NCI-H2227 (cell line): Measurements from ENCODE around the gene GALNT12.

Experiments
- DNase-seq: peaks from one replicate; lab custom pipeline; 2025; ENCODE audit not compliant: unreplicated experiment; lab: John Stamatoyannopoulos, UW

GALNT12 gene

DNA sequence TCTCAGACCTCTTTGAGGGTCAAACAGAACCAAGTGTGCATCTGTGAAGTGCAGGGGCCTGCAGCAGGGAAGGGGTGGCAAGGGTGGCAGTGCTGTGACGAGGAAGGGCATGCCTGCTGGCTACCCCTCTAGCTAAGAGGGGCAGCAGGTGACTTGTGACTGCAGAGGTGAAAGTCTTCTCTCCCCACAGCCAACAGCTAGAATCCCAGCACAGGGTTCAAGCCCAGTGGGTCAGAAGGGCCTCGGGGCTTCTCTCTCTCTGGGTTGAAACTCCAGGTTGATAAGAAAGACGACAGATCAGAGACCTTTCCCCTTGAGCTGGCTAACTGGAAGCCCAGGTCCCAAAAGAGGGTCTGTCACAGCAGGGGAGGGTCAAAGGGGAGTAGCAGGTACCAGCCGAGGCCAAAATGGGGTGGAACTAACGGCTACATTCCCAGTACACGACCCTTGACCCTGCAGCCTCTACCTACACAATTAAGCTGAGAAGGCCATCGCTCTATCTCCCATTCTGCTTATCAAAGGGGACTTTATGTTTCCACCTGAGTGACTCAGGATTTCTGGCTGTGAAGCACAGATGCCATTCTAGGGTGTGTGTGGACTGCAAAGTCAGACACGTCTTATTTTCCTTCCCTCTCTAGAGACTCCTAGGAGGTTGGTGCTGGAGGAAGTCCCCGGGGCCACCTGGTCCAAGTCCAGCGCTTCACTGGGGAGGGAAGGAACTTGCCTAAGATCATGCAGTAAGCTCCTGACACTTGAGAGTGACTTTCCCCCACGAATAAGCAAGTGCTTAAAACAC, 25.7 kb upstream of the GALNT12 start:
- no peak for DNase-seq

DNA sequence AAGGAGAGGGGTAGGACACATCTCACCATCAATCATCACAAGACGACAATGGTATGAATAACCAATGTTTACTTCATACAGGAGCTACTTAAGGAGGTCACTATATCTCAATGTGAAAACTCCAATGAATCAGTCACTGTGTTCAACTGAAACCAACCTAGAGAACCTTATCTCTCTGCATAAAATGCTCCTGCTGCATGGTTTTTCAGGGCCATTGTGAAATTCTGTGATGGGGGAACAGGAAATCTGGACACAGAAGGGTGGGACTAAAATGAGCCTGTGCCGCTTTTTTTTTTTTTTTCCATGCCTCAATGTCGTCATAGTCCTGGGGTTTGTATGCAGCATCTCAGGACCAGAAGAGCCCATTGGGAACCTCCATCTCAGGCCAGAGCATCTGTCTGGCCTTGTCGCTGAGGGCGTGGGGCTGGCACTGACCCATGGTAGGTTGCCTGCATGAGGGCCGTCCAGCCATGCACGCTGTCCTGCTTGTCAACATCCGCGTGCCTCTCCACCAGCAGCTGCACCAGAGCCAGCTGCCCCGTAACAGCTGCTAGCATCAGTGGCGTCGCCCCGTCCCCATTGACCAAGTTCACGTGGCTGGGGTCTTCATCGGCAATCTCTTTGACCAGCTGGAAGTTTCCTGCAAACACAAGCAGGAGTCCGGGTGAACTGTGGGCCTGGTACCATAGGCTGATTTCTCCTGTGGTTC, 23.8 kb upstream of the GALNT12 start:
- no peak for DNase-seq

DNA sequence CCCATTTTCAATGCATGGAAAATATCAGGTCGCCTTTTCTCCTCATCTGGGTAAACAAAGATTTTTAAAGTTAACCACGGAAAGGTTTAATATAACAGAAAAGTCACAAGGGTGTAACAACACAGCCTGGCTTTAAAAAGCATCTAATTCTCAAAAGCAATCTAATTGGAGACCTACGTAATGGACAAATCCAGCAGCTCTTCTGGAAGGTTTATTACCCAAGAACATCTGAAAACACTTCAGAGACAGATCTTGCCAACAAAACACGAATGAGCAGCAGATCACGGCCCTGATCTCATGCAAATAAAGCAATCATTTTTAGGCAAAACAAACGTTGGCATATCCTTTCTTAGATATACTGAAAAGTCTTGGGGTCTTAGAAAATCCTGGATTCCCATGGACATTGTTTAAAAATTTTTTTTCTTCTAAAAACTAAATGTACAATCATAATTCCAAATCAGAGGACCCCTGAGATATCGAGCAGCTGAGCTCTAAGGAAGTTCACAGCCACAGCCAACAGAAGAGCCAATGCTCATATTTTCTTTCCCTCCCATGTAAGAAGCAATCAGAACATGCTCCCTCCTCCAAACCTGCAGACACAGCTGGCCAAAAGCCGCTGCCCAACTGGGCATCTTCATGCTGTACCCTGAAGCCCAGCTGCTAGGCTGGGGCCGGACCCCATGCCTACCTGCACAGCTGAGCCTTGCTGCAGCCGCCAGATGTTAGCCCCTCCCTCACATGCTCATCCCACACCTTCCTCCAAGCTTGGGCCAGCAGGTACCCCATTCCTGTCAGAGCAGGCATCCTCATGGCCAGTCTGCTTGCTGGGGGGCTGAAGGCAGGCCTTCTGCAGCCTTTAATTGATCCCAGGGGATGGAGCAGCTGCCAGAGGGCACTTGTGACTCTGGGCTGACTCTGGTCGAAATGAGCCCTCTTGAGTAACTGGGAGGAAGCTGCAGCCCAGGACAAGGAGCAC, 22.4 kb upstream of the GALNT12 start:
- no peak for DNase-seq

DNA sequence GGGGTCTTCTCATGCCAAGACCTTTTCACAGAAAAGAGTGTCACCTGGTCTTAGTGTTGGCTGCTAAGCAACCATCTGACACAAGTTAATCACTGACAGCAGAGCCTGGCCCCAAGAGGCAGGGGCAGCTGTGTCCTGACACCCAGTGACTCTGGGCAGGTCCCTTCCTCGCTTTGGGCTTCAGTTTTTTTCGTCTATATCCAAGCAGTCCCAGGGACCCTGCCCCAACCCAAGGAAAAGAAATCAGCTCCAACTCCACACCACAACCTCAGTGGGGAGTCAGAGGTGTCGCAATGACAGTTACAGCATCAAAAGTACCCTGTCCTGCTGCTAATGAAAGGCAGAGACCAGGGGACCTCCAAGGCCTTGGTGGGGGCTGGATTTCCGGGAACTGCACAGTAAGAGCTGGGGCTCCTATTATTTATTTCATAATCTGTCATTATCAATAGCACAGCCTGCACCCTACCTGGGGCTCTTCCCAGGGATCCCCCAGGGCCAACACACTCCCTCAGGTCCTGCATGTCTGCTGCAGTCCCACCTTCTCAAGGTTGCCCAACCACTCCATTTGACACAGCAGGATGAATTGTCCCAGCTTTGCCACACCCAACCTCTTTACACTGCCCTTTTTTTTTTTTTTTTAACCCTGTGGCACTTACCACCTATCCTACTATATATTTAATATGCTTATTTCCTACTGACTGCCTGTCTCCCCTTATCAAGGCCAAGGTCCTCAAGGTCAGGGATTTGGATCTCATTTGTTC, 20.5 kb upstream of the GALNT12 start:
- no peak for DNase-seq

DNA sequence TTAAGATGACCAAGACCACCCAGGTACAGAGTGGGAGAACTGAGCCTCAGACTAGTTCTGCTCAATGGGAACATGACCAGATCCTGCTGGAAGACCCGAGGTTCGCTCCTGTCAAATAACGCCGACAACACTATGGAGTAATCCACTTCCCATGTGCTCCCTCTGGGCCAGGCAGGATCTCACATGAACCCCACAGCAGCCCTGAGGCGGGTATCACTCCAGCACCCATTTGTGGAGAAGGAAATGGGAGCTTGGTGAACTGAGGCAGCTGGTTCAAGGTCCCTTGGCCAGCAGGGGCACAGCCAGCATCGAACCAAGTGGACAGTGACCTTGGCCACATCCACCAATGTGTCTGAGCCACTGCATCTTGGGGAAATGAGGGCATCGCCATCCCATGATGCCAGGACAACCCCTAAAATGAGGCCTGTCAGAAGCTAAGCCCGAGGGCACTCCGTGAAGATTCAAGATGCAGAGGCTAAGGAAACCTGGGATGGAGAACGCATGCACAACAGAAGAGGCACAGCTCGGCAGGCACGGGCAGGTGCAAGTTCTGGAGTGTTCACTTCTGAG, 19.6 kb upstream of the GALNT12 start:
- DNase-seq, result no peak

DNA sequence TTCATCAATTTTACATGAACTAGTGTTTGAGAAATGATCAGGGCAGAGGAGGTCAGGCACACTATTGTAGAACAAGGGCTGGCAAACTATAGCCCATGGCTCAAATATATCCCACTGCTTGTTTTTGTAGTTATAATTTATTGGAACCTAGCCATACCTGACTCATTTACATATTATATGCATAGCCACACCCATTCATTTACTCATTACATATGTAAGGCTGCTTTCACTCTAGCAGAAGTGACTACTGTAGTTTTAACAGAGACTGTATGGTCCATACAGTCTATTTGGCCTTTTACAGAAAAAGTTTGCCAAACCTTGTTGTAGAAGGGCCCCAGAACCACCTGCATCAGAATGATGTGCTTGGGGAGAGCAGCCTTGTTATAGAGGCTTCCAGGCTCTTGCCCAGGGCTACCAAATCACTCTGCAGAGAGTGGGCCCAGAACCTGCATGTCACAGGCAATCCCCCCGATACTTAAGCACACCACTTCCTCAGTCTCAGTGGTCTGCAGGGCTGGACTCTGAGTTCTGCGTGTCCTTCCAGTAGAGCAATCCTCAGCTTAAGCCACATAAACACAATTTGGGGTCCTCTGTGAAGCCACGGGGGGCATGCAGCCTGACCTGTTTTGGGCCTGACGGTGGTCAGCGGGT, 17.9 kb upstream of the GALNT12 start:
- no peak for DNase-seq

DNA sequence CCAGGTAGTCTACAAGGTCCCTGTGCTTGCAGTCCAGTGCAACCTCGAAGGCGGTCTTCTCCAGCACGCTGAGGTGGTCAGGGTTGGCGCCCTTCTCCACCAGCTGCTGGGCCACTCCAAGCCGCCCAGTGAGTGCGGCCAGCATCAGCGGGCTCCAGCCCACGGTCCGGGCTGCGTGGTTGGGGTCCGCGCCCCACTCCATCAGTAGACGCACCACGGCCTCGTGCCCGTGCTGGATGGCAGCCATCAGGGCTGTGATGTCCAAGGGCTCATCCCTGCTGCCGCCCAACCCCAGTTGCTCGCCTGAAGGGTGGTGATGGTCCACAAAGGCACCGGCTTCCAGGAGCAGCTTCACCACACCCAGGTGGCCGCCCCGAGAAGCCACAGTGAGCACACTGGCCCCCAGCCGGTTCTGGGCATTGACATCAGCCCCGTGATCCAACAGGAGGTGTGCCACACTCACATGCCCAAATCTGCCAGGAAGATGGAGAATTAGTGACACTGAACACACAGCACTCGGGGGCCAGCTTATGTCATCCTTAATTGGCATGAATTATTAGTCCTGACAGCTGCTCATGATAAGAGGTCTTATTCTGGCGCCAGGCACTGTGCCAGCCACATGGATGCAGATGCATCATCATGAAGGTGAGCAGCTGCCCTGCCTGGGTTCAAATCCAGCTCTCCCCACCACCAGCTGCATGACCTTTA, 17.2 kb upstream of the GALNT12 start:
- no peak for DNase-seq

DNA sequence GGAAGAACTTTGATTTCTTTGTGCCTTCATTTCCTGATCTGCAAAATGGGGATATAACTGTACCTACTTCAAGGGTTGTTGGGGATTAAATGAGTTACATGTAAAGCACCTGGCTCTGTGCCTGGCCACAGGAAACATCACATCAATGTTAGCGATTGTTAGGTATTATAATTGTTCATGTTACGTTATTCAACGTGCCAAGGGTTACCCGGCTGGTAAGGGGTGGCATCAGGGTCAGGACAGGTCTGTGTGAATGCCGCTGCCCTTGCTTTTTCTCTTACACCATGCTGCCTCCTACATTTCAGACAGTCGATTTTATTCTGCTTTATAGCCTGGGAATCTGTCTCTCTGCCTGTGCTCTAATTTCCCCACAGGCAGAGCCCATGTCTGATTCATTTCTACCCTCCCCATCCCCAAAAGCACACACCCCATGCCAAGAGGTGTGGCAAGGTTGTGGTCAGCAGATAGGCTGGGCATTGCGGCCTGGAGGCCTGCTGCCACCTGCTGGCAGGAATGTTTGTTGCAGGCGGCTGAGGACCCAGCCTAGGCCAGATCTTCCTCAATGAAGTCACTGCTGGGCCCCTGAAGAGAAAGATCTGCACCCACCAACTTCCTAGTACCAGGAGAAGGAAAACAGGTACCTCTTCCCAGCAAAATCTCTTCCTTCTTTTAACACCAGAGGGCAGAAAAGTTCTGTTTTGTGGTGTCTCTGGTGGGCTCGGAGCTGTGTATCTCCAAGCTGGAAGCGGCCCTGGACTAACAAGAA, 16.4 kb upstream of the GALNT12 start:
- DNase-seq, result peak; percentile 51

DNA sequence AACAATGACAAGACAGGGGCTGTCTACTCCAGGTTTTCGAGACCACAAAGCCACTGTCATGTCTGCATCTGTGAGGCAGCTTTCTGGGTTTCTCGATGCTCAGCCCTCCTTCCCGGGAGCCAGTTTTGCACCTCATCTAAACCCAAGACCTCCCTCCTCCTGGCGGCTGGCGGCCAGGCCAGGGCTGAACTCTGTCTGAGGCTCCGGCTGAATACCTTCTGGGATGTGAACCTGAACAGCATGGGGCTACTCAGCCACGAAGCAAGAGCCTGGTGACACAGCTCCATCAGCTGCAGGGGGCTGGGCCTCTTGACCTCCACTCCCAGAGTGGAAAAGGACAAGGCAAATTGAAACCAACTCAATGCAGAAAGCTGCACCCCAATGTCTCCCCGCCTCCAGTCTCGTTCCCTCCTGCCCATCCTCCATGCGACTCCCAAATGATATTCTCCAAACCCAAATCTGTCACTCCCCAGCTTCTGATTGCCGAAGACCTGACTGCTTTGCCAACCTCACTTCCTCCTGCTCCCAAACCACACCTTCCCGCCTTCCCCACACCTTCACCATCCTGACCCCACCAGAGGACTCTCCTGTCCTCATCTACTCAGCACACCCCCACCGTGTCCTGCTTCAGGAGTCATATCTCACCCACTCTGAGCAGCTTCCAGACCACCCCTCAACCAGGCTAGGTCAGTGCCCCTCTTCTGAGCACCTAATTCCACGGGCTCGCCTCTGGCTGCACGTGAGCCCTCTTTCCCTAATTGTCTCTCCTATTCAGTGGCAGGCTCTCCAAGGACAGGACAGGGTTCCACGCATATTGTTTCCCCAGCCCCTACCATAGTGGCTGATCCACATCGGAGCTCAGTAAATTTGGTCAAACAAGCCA, 15.6 kb upstream of the GALNT12 start:
- DNase-seq, result no peak

DNA sequence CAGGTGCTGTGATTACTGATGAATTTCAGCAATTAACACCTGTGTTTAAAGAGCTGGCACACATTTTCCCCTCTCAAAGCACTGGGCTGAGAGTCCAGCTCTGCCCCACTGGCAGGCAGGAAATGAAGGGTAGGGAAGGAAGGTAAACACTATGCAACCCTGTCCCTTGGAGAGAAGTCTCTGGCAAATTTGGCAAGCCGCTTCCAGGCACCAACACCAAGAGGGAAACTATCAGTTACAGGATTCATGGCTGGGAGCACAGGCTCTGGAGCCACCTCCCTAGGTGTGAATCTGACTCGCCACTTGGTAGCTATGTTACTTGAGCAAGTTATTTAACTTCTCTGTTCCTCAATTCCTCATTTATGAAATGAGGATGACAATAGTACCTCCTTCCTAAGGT, 14.4 kb upstream of the GALNT12 start:
- no peak for DNase-seq

DNA sequence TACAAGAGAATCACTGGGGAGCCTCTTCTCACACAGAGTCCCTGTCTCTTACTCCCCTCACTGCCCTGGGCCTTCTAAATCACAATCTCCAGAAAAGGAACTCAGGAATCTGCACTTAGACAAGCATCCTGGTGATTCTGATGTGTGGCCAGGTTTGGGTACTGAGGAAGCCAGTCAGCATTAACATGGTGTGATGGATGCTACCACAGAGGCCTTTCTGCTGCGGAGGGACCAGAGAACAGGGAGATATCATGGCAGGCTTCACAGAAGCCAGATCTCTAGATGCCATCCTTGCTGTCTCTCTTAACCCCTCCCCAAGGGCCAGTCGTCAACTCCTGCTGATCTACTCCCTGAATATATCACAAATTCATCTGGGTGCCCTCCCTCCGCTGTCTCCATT, 12.7 kb upstream of the GALNT12 start:
- DNase-seq, result no peak

DNA sequence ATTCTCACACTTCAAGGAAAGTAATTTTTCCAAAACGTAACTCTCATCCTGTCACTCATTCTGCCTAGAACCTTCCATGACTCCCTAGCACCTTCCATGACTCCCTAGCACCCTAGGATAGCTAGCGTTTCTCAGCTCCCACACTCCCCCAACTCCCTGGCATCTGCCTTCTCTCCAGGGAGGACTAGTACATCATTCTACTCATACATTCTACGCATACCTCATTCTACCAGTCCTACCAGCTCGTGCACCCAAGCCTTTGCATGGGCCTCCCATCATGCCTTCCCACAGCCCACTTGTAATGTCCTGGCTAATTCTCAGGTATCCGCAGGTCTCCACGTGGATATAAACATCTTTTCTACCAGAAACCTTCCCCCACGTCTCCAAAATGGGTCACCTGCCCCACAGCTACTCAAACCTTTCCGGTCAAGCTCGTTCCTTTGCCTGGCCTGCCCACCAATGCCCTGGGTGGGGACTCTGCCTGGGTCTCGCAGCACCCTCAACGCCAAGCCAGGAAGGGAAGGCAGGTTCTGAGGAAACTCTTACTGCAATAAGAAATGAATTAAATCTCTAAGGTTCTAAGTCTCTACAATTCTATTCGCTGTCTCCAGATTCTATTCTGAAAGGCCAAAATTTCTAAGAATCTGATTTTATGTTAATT, 12.0 kb upstream of the GALNT12 start:
- no peak for DNase-seq

DNA sequence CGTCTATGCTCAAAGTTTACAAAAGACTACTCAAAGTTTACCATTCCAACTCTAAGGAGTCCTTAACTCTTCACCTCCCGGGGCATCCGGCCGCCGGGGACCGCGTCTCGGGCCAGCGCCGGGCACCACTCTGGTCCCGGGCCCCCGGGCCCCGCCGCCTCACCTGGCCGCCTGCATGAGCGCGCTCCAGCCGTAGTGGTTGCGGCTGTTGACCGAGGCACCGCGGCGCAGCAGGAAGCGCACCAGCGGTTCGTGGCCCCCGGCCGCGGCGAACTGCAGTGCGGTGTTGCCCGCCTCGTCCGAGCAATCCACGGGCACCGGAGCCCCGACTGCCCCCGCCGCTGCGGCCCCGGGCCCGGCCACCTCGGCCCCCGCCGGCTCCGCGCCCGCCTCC, 11.5 kb upstream of the GALNT12 start:
- DNase-seq, result peak; percentile 8

DNA sequence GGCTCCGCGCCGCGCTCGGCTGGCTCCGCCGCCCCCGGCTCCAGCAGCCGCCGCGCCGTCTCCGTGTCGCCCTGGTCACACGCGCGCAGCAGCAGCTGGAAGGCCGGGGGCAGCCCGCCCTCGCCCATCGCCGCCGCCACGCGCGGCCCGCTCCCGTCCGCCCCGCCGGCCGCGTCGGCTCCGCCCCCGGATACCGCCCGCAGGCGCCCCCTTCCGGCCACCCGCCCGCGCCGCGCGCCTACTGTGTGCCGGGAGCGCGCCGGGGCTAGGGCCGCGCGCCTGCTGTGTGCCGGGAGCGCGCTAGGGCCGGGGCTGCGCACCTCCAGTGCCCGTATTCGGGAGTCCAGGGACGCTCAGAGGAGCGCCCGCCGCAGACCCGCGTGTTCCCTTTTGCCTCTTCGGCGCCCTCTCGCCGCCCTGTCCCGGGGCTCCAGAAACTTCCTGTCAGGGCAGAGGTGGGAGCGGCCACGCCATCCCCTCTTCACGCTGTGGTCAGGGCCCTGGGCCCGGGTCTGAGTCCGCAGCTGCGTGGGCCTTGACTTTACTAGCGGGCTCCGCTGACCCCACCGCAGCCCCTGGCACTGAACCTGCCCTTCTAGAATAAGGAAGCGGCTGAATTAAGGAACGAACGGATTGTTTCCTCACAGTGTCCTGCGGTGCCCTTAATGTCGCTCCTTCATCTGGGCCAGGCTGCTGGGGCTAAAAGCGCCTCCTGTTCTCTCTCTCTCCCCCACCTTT, 10.9 kb upstream of the GALNT12 start, which contains the start of gene ANKS6:
Gene ANKS6 (minus strand): TSS at position 192 of the 738 bp plus-strand sequence. CDS start 64 bp downstream, at position 128.
- DNase-seq, result peak; percentile 83

DNA sequence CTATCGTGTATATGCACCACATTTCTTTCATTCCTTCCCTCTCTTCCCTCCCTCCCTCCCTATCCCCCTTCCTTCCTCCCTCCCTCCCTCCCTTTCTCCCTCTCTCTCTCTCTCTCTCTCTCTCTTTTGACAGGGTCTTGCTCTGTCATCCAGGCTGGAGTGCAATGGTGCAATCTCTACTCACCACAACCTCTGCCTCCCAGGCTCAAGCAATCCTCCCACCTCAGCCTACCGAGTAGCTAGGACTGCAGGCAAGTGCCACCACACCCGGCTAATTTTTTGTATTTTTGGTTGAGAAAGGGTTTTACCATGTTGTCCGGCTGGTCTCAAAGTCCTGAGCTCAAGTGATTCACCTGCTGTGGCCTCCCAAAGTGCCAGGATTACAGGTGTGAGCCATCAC, 10.0 kb upstream of the GALNT12 start:
- no peak for DNase-seq

DNA sequence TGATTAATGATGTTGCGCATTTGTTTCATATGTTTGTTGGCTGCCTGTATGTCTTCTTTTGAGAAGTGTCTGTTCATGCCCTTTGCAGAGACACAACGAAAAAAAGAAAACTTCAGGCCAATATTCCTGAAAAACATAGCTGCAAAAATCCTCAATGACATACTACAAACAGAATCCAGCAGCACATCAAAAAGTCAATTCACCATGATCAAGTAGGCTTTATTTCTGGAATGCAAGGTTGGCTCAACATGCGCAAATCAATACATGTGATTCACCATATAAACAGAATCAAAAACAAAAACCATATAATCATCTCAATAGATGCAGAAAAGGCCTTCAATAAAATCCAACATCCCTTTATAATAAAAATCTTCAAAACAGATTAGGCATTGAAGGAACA, 9.2 kb upstream of the GALNT12 start:
- DNase-seq, result no peak
